ENCODE data around the gene SLC45A1.

GRCh38 chr1:8349473-8349865 lies 31.6 kb downstream of the SLC45A1 start:
- TF ChIP-seq BHLHE40 (IDR thresholded peaks at IDR 0.05; ENCODE audit: low read depth, low read length): no peak
- TF ChIP-seq SMC3 (IDR thresholded peaks at IDR 0.05; ENCODE audit: low read depth, low read length): no peak
- TF ChIP-seq CTCF (conservative IDR thresholded peaks at IDR 0.05; ENCODE audit: low read depth, low read length): no peak
- no peak for TF ChIP-seq RCOR1 (IDR thresholded peaks at IDR 0.05; ENCODE audit: insufficient replicate concordance, low read length)
- TF ChIP-seq POLR2A (IDR thresholded peaks at IDR 0.05; ENCODE audit: low read depth, low read length): no peak
- no peak for TF ChIP-seq RAD21 (IDR thresholded peaks at IDR 0.05; ENCODE audit: low read length)
- TF ChIP-seq MAZ (IDR thresholded peaks at IDR 0.05; ENCODE audit: borderline replicate concordance, low read depth, low read length): no peak
- no peak for TF ChIP-seq FOS (IDR thresholded peaks at IDR 0.05; ENCODE audit: low read depth, low read length)
- TF ChIP-seq USF2 (IDR thresholded peaks at IDR 0.05; ENCODE audit: low read depth, low read length): no peak
- no peak for TF ChIP-seq CHD1 (IDR thresholded peaks at IDR 0.05; ENCODE audit: low read depth, low read length)
- no peak for TF ChIP-seq CEBPB (IDR thresholded peaks at IDR 0.05; ENCODE audit: low read depth, low read length)
- no peak for TF ChIP-seq MAFK (IDR thresholded peaks at IDR 0.05; ENCODE audit: low read depth, low read length)
- TF ChIP-seq MXI1 (IDR thresholded peaks at IDR 0.05; ENCODE audit: borderline replicate concordance, low read depth, low read length): no peak

Measured in IMR-90 (cell line).